Osteocyte (in vitro differentiated cells): ENCODE data around the gene PRPF8. TPM values are rescaled to one million over a fixed set of nuclear protein-coding genes. Genes with fewer than 3 reads are reported as not detected.

Experiments
- DNase-seq: peaks from one replicate; pipeline ENCODE4 v3.0.0; 2021; ENCODE audit warnings: mixed read lengths; ENCODE audit not compliant: unreplicated experiment; ENCODE audit errors: extremely low spot score
- H3K27ac Mint-ChIP-seq: one replicate; pipeline ENCODE4 v1.8.0; 2021; ENCODE audit warnings: mild to moderate bottlenecking, mixed read lengths; ENCODE audit not compliant: unreplicated experiment
- H3K27me3 Mint-ChIP-seq: one replicate; pipeline ENCODE4 v1.8.0; 2021; ENCODE audit warnings: mixed read lengths; ENCODE audit not compliant: unreplicated experiment
- H3K36me3 Mint-ChIP-seq: one replicate; pipeline ENCODE4 v1.8.0; 2021; ENCODE audit warnings: mixed read lengths; ENCODE audit not compliant: unreplicated experiment
- H3K4me1 Mint-ChIP-seq: one replicate; pipeline ENCODE4 v1.8.0; 2021; ENCODE audit warnings: mixed read lengths; ENCODE audit not compliant: unreplicated experiment
- H3K4me3 Mint-ChIP-seq: one replicate; pipeline ENCODE4 v1.8.0; 2021; ENCODE audit warnings: mild to moderate bottlenecking, moderate library complexity, mixed read lengths; ENCODE audit not compliant: unreplicated experiment
- H3K9me3 Mint-ChIP-seq: one replicate; pipeline ENCODE4 v1.8.0; 2021; ENCODE audit warnings: mixed read lengths; ENCODE audit not compliant: unreplicated experiment
- CTCF ChIP-seq: fragments of 200-600 bp; sonication (generic); IDR thresholded peaks from 2 replicates; pipeline ENCODE4 v1.5.0; 2021; ENCODE audit warnings: antibody characterized with exemption, mild to moderate bottlenecking, moderate library complexity
- total RNA-seq: library from RNA; stranded (reverse); gene quantifications from 2 replicates; pipeline ENCODE4 v1.2.1, GENCODE V29; 2021

PRPF8 gene
- total RNA-seq, 1 donor from 2014 or later: 238 TPM

- Mint-ChIP-seq H3K4me3 (no peak overlapping the region), H3K36me3 (no peaks in the 10 kb centered on the region), H3K9me3 (no peaks in the 10 kb centered on the region), H3K27me3 (peaks cover 16% of the 10 kb centered on the region), H3K27ac (no peak overlapping the region), H3K4me1 (peaks cover 18% of the 10 kb centered on the region)
- no peak for DNase-seq
- TF ChIP-seq CTCF: no peak
Measured at GRCh38 chr17:1625581-1625980, 59.1 kb downstream of the PRPF8 start.

GRCh38 chr17:1625053-1625452 lies 59.6 kb downstream of the PRPF8 start:
- H3K9me3 Mint-ChIP-seq: no peaks in the 10 kb centered on the region
- peaks cover 15% of the 10 kb centered on the region for H3K4me1 Mint-ChIP-seq
- no peak overlapping the region for H3K27ac Mint-ChIP-seq
- peaks cover 12% of the 10 kb centered on the region for H3K27me3 Mint-ChIP-seq
- no peaks in the 10 kb centered on the region for H3K36me3 Mint-ChIP-seq
- H3K4me3 Mint-ChIP-seq: no peak overlapping the region
- DNase-seq: no peak
- TF ChIP-seq CTCF: no peak

- Mint-ChIP-seq H3K27me3 (peaks cover 12% of the 10 kb centered on the region), H3K27ac (no peak overlapping the region), H3K4me3 (no peak overlapping the region), H3K4me1 (peaks cover 13% of the 10 kb centered on the region), H3K36me3 (no peaks in the 10 kb centered on the region), H3K9me3 (no peaks in the 10 kb centered on the region)
- no peak for DNase-seq
- TF ChIP-seq CTCF: no peak
Measured at GRCh38 chr17:1624650-1625049, 60.0 kb downstream of the PRPF8 start.

- no peak for DNase-seq
- Mint-ChIP-seq H3K4me3 (no peak overlapping the region), H3K27me3 (peaks cover 12% of the 10 kb centered on the region), H3K27ac (no peak overlapping the region), H3K36me3 (no peaks in the 10 kb centered on the region), H3K9me3 (no peaks in the 10 kb centered on the region), H3K4me1 (peaks cover 13% of the 10 kb centered on the region)
- TF ChIP-seq CTCF: no peak
Measured at GRCh38 chr17:1623057-1623630, 61.5 kb downstream of the PRPF8 start.

GRCh38 chr17:1621273-1621954 lies 63.3 kb downstream of the PRPF8 start:
- Mint-ChIP-seq H3K27ac (no peak overlapping the region), H3K4me1 (peaks cover 10% of the 10 kb centered on the region), H3K9me3 (no peaks in the 10 kb centered on the region), H3K4me3 (no peak overlapping the region), H3K27me3 (peaks cover 1% of the 10 kb centered on the region), H3K36me3 (no peaks in the 10 kb centered on the region)
- TF ChIP-seq CTCF: no peak
- no peak for DNase-seq
